HEK293 (cell line): ENCODE data around the gene C19orf33.

Experiments used
- BCL6B ChIP-seq: fragments of 450-650 bp; formaldehyde crosslinking; IDR thresholded peaks from 2 replicates; pipeline ENCODE4 v1.5.1; 2017; ENCODE audit warnings: missing biosample characterization, missing genetic modification characterization
- EGR2 ChIP-seq: fragments of 450-650 bp; formaldehyde crosslinking; IDR thresholded peaks from 2 replicates; pipeline ENCODE4 v1.5.1; 2016; ENCODE audit warnings: low read depth, missing biosample characterization, missing genetic modification characterization
- FEZF1 ChIP-seq: fragments of 450-650 bp; formaldehyde crosslinking; IDR thresholded peaks from 2 replicates; pipeline ENCODE4 v1.5.1; 2016; ENCODE audit warnings: missing biosample characterization, missing genetic modification characterization
- MZF1 ChIP-seq: fragments of 450-650 bp; formaldehyde crosslinking; IDR thresholded peaks from 2 replicates; pipeline ENCODE4 v1.5.1; 2017; ENCODE audit warnings: missing biosample characterization, missing genetic modification characterization, borderline replicate concordance
- OVOL3 ChIP-seq: fragments of 450-650 bp; formaldehyde crosslinking; IDR thresholded peaks from 2 replicates; pipeline ENCODE4 v1.5.1; 2016; ENCODE audit warnings: missing biosample characterization, missing genetic modification characterization
- PRDM2 ChIP-seq: fragments of 450-650 bp; formaldehyde crosslinking; IDR thresholded peaks from 2 replicates; pipeline ENCODE4 v1.5.1; 2016; ENCODE audit warnings: missing biosample characterization, missing genetic modification characterization, borderline replicate concordance
- YY1 ChIP-seq: fragments of 450-650 bp; formaldehyde crosslinking; IDR thresholded peaks from 2 replicates; pipeline ENCODE4 v1.5.1; 2018; ENCODE audit warnings: missing biosample characterization, missing genetic modification characterization
- ZFHX2 ChIP-seq: fragments of 450-650 bp; formaldehyde crosslinking; conservative IDR thresholded peaks from 2 replicates; pipeline ENCODE4 v1.5.1; 2016; ENCODE audit warnings: missing biosample characterization, missing genetic modification characterization
- ZFP37 ChIP-seq: fragments of 450-650 bp; formaldehyde crosslinking; IDR thresholded peaks from 2 replicates; pipeline ENCODE4 v1.5.1; 2016; ENCODE audit warnings: missing biosample characterization, missing genetic modification characterization
- ZNF112 ChIP-seq: fragments of 450-650 bp; formaldehyde crosslinking; IDR thresholded peaks from 2 replicates; pipeline ENCODE4 v1.5.0; 2017; ENCODE audit warnings: missing biosample characterization, missing genetic modification characterization
- ZNF132 ChIP-seq: fragments of 450-650 bp; formaldehyde crosslinking; IDR thresholded peaks from 2 replicates; pipeline ENCODE4 v1.5.1; 2017; ENCODE audit warnings: missing biosample characterization, missing genetic modification characterization, borderline replicate concordance
- ZNF138 ChIP-seq: fragments of 450-650 bp; formaldehyde crosslinking; IDR thresholded peaks from 2 replicates; pipeline ENCODE4 v1.5.1; 2016; ENCODE audit warnings: missing biosample characterization, missing genetic modification characterization, borderline replicate concordance
- ZNF140 ChIP-seq: fragments of 450-650 bp; formaldehyde crosslinking; IDR thresholded peaks from 2 replicates; pipeline ENCODE4 v1.5.1; 2016; ENCODE audit warnings: missing biosample characterization, missing genetic modification characterization
- ZNF157 ChIP-seq: fragments of 450-650 bp; formaldehyde crosslinking; IDR thresholded peaks from 2 replicates; pipeline ENCODE4 v1.5.1; 2016; ENCODE audit warnings: missing biosample characterization, missing genetic modification characterization
- ZNF169 ChIP-seq: fragments of 450-650 bp; formaldehyde crosslinking; IDR thresholded peaks from 2 replicates; pipeline ENCODE4 v1.5.1; 2016; ENCODE audit warnings: missing biosample characterization, missing genetic modification characterization
- ZNF223 ChIP-seq: fragments of 450-650 bp; formaldehyde crosslinking; IDR thresholded peaks from 2 replicates; pipeline ENCODE4 v1.5.1; 2016; ENCODE audit warnings: missing biosample characterization, missing genetic modification characterization
- ZNF311 ChIP-seq: fragments of 450-650 bp; formaldehyde crosslinking; IDR thresholded peaks from 2 replicates; pipeline ENCODE4 v1.5.1; 2017; ENCODE audit warnings: missing biosample characterization, missing genetic modification characterization, borderline replicate concordance
- ZNF335 ChIP-seq: fragments of 450-650 bp; formaldehyde crosslinking; conservative IDR thresholded peaks from 2 replicates; pipeline ENCODE4 v1.5.1; 2016; ENCODE audit warnings: missing biosample characterization, missing genetic modification characterization
- ZNF394 ChIP-seq: fragments of 450-650 bp; formaldehyde crosslinking; IDR thresholded peaks from 2 replicates; pipeline ENCODE4 v1.5.1; 2016; ENCODE audit warnings: missing biosample characterization, missing genetic modification characterization, mild to moderate bottlenecking, moderate library complexity, borderline replicate concordance
- ZNF404 ChIP-seq: fragments of 450-650 bp; formaldehyde crosslinking; IDR thresholded peaks from 2 replicates; pipeline ENCODE4 v1.5.1; 2017; ENCODE audit warnings: missing biosample characterization, missing genetic modification characterization
- ZNF560 ChIP-seq: fragments of 450-650 bp; formaldehyde crosslinking; IDR thresholded peaks from 2 replicates; pipeline ENCODE4 v1.5.1; 2017; ENCODE audit warnings: missing biosample characterization, missing genetic modification characterization, borderline replicate concordance
- ZNF561 ChIP-seq: fragments of 450-650 bp; IDR thresholded peaks from 2 replicates; pipeline ENCODE4 v1.5.1; 2018; ENCODE audit warnings: missing biosample characterization, missing genetic modification characterization, borderline replicate concordance
- ZNF585B ChIP-seq: fragments of 450-650 bp; formaldehyde crosslinking; IDR thresholded peaks from 2 replicates; pipeline ENCODE4 v1.5.1; 2016; ENCODE audit warnings: missing biosample characterization, missing genetic modification characterization
- ZNF677 ChIP-seq: fragments of 450-650 bp; IDR thresholded peaks from 2 replicates; pipeline ENCODE4 v1.5.0; 2018; ENCODE audit warnings: missing biosample characterization, mild to moderate bottlenecking, missing genetic modification characterization, moderate library complexity
- TF ChIP-seq, protein P1 (sequence below): fragments of 450-650 bp; formaldehyde crosslinking; IDR thresholded peaks from 2 replicates; pipeline ENCODE4 v1.5.1; 2017; ENCODE audit warnings: missing biosample characterization, mild to moderate bottlenecking, missing genetic modification characterization, moderate library complexity
- TF ChIP-seq, protein P2 (sequence below): fragments of 450-650 bp; formaldehyde crosslinking; IDR thresholded peaks from 2 replicates; pipeline ENCODE4 v1.5.1; 2017; ENCODE audit warnings: missing biosample characterization, missing genetic modification characterization
- TF ChIP-seq, protein P3 (sequence below): fragments of 450-650 bp; IDR thresholded peaks from 2 replicates; pipeline ENCODE4 v1.5.1; 2018; ENCODE audit warnings: missing biosample characterization, missing genetic modification characterization
- TF ChIP-seq, protein P4 (sequence below): fragments of 450-650 bp; formaldehyde crosslinking; IDR thresholded peaks from 2 replicates; pipeline ENCODE4 v1.5.1; 2016; ENCODE audit warnings: missing biosample characterization, missing genetic modification characterization

Gene C19orf33

GRCh38 chr19:38255383-38256014 is 48.6 kb upstream of the C19orf33 start (continued):
- TF ChIP-seq ZNF311 (tag by site-specific recombination) (no peak), BCL6B (tag by site-specific recombination) (no peak), ZNF138 (tag by site-specific recombination) (no peak), ZNF561 (tag by site-specific recombination) (no peak), FEZF1 (no peak), ZNF223 (tag by site-specific recombination) (no peak), ZNF677 (tag by site-specific recombination) (no peak), YY1 (no peak), ZNF560 (tag by site-specific recombination) (no peak), EGR2 (tag by site-specific recombination) (peak; percentile 90), ZNF404 (tag by site-specific recombination) (no peak), ZFHX2 (peak; percentile 77), ZNF112 (tag by site-specific recombination) (no peak), ZNF132 (no peak), ZNF335 (tag by site-specific recombination) (no peak), ZNF585B (tag by site-specific recombination) (no peak), ZNF169 (tag by site-specific recombination) (no peak), PRDM2 (tag by site-specific recombination) (no peak), ZNF157 (tag by site-specific recombination) (no peak), OVOL3 (tag by site-specific recombination) (no peak), ZFP37 (no peak), ZNF394 (tag by site-specific recombination) (no peak), ZNF140 (no peak), MZF1 (tag by site-specific recombination) (no peak)
- TF ChIP-seq, protein P1, sequence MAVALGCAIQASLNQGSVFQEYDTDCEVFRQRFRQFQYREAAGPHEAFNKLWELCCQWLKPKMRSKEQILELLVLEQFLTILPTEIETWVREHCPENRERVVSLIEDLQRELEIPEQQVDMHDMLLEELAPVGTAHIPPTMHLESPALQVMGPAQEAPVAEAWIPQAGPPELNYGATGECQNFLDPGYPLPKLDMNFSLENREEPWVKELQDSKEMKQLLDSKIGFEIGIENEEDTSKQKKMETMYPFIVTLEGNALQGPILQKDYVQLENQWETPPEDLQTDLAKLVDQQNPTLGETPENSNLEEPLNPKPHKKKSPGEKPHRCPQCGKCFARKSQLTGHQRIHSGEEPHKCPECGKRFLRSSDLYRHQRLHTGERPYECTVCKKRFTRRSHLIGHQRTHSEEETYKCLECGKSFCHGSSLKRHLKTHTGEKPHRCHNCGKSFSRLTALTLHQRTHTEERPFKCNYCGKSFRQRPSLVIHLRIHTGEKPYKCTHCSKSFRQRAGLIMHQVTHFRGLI (tag by site-specific recombination), result no peak
- TF ChIP-seq, protein P2, sequence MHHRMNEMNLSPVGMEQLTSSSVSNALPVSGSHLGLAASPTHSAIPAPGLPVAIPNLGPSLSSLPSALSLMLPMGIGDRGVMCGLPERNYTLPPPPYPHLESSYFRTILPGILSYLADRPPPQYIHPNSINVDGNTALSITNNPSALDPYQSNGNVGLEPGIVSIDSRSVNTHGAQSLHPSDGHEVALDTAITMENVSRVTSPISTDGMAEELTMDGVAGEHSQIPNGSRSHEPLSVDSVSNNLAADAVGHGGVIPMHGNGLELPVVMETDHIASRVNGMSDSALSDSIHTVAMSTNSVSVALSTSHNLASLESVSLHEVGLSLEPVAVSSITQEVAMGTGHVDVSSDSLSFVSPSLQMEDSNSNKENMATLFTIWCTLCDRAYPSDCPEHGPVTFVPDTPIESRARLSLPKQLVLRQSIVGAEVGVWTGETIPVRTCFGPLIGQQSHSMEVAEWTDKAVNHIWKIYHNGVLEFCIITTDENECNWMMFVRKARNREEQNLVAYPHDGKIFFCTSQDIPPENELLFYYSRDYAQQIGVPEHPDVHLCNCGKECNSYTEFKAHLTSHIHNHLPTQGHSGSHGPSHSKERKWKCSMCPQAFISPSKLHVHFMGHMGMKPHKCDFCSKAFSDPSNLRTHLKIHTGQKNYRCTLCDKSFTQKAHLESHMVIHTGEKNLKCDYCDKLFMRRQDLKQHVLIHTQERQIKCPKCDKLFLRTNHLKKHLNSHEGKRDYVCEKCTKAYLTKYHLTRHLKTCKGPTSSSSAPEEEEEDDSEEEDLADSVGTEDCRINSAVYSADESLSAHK, result peak; percentile 45; the same call in 1 of the 2 replicates
- TF ChIP-seq, protein P3, sequence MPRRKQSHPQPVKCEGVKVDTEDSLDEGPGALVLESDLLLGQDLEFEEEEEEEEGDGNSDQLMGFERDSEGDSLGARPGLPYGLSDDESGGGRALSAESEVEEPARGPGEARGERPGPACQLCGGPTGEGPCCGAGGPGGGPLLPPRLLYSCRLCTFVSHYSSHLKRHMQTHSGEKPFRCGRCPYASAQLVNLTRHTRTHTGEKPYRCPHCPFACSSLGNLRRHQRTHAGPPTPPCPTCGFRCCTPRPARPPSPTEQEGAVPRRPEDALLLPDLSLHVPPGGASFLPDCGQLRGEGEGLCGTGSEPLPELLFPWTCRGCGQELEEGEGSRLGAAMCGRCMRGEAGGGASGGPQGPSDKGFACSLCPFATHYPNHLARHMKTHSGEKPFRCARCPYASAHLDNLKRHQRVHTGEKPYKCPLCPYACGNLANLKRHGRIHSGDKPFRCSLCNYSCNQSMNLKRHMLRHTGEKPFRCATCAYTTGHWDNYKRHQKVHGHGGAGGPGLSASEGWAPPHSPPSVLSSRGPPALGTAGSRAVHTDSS (tag by site-specific recombination), result no peak
- TF ChIP-seq, protein P4, sequence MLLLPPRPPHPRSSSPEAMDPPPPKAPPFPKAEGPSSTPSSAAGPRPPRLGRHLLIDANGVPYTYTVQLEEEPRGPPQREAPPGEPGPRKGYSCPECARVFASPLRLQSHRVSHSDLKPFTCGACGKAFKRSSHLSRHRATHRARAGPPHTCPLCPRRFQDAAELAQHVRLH (tag by site-specific recombination), result no peak
